GM12892 (cell line): ENCODE data around the gene KMT2A.

Source experiments
- POLR2AphosphoS5 ChIP-seq: IDR thresholded peaks from 2 replicates; pipeline ENCODE4 v1.6.1; 2011; ENCODE audit warnings: low read depth, low read length, control low read depth
- TAF1 ChIP-seq: IDR thresholded peaks from 2 replicates; pipeline ENCODE4 v1.6.1; 2011; ENCODE audit warnings: low read depth, mild to moderate bottlenecking, control low read depth, low read length, borderline replicate concordance

DNA sequence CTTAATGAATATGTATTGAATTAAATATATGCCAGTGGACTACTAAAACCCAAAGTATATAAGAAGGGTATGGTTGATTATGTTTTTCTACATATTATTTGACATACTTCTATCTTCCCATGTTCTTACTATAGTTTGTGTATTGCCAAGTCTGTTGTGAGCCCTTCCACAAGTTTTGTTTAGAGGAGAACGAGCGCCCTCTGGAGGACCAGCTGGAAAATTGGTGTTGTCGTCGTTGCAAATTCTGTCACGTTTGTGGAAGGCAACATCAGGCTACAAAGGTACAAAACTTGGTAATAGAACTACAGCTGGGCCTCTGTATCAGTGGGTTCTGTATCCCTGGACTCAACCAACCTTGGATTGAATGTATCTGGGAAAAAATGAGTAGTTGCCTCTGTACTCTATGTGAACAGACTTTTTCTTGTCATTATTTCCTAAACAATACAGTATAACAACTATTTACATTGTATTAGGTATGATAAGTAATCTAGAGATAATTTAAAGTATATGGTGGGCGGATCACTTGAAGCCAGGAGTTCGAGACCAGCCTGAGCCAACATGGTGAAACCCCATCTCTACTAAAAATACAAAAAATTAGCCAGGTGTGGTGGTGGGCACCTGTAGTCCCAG, 52.3 kb downstream of the KMT2A start:
- TF ChIP-seq TAF1 (no peak), POLR2AphosphoS5 (no peak)
